Measurements from ENCODE around the gene ARCN1. TPM values are rescaled to one million over a fixed set of nuclear protein-coding genes. Genes with fewer than 3 reads are reported as not detected.

Gene ARCN1
- total RNA-seq, result 99.5 and 127 TPM in 2 replicates

DNA sequence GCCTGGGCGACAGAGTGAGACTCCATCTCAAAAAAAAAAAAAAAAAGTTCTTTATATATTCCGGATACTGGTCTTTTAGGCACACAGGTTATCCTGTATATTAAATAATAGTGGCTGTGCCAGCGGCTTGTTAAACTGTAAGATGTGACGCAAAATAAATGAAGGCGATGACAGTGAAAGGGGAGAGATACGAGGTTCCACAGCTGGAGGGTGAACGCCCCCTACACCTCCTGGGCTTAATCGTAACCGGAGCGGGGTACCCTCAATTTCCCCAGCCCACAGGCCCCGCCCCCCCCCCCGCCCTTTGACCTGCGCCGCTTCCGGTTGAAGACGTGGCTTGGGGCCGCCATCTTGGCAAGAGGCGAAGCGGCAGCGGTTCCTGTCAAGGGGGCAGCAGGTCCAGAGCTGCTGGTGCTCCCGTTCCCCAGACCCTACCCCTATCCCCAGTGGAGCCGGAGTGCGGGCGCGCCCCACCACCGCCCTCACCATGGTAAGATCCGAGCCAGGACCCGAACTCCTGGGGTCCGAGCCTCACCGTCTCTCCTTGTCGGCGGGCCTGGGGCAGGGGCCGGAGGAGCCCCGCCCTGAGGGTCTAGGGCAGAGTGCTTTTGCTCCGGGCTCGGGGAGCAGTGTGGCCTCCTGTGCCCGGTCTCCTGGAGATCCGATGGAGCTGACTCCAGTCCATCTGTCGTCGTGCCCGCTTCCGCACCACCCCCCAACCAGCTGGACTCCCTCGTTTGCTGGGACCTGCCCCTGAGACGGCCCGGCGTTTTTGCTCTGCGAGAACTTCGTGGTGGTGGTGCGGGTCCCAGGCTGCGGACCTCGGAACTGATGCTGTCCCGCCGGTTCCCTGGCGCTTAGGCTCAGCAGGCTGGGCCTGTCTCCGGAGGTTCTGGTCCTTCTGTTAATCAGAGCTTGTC is at the start of gene ARCN1:
ARCN1 (plus strand) TSS at position 349 of the 920 bp plus-strand sequence; CDS start at position 488, 139 bp downstream.

GRCh38 chr11:118527109-118527508 is 45.1 kb upstream of the ARCN1 start, which contains the start of gene TTC36:
TTC36 (plus strand) TSS chr11:118527474; CDS start chr11:118527495, 21 bp downstream.

GRCh38 chr11:118530683-118531596 is 41.3 kb upstream of the ARCN1 start, which contains the start of gene TMEM25:
TMEM25 (plus strand) TSS chr11:118531192; CDS start chr11:118531802, 610 bp downstream.

GRCh38 chr11:118607401-118608359 is 35.5 kb downstream of the ARCN1 start, which contains the start of gene PHLDB1:
PHLDB1 (plus strand) TSS chr11:118607615; CDS start chr11:118613837, 6,222 bp downstream.

Other genes with a start within 250 kb of the ARCN1 start
- gene CD3D, start 229.7 kb upstream of the ARCN1 start, total RNA-seq, result not detected in 2 replicates
- not detected in 2 replicates for gene CD3G, start 228.1 kb upstream of the ARCN1 start, total RNA-seq
- gene UBE4A, start 212.8 kb upstream of the ARCN1 start, total RNA-seq, result 24.3 and 32.5 TPM in 2 replicates
- gene ATP5MG, start 170.8 kb upstream of the ARCN1 start, total RNA-seq, result 52.5 and 121 TPM in 2 replicates
- gene KMT2A, start 135.9 kb upstream of the ARCN1 start, total RNA-seq, result 17.1 and 44.8 TPM in 2 replicates
- 0.68 and 1.3 TPM in 2 replicates for gene TTC36, start 44.9 kb upstream of the ARCN1 start, total RNA-seq
- gene TMEM25, start 41.2 kb upstream of the ARCN1 start, total RNA-seq, result 14.4 and 40.4 TPM in 2 replicates
- 19.1 and 27.6 TPM in 2 replicates for gene IFT46, start 6.5 kb upstream of the ARCN1 start, total RNA-seq
- 12.3 and 38.2 TPM in 2 replicates for gene PHLDB1, start 35.2 kb downstream of the ARCN1 start, total RNA-seq
- gene TREH, start 107.2 kb downstream of the ARCN1 start, total RNA-seq, result not detected in 2 replicates
- 123 and 169 TPM in 2 replicates for gene DDX6, start 218.8 kb downstream of the ARCN1 start, total RNA-seq

Measured in nasal cavity respiratory epithelium epithelial cell of viscerocranial mucosa (primary cell).